ENCODE measurements around the gene MTA3. TPM values are rescaled to one million over a fixed set of nuclear protein-coding genes. Genes with fewer than 3 reads are reported as not detected.
A peak's percentile ranks its signal among the peaks of the same experiment; 100 is the strongest.
"Not testable (repeated sequence)": the region's sequence is repeated elsewhere in the genome, so short reads cannot be mapped to it uniquely, and the experiment has no call there.

The MTA3 gene
- total RNA-seq, 2 donors from 2014 or later, result 30.1 to 44.1 TPM

- H3K9me3 Mint-ChIP-seq; DNase-seq (ENCODE audit: low spot score in 2 of 2); ATAC-seq; H3K27ac Mint-ChIP-seq; H3K36me3 Mint-ChIP-seq: not testable (repeated sequence)
Measured at GRCh38 chr2:42560133-42560532, 8.3 kb upstream of the MTA3 start.

GRCh38 chr2:42560899-42561298 lies 7.5 kb upstream of the MTA3 start:
- ATAC-seq, result no peak
- peak overlapping the region in 1 of 2 donors; percentile 8 for H3K27ac Mint-ChIP-seq

GRCh38 chr2:42562474-42563144 lies 5.8 kb upstream of the MTA3 start:
- Mint-ChIP-seq H3K36me3 (no peaks in the 10 kb centered on the region), H3K27ac (no peak overlapping the region), H3K9me3 (no peaks in the 10 kb centered on the region)
- no peak for DNase-seq (ENCODE audit: low spot score in 2 of 2)
- no peak for ATAC-seq

More at GRCh38 chr2:42560899-42561298, 7.5 kb upstream of the MTA3 start:
- H3K9me3 Mint-ChIP-seq, result no peaks in the 10 kb centered on the region
- DNase-seq (ENCODE audit: low spot score in 2 of 2), result no peak
- no peaks in the 10 kb centered on the region for H3K36me3 Mint-ChIP-seq

GRCh38 chr2:42566025-42566424 lies 2.4 kb upstream of the MTA3 start:
- ATAC-seq, result no peak
- H3K27ac Mint-ChIP-seq, result no peak overlapping the region
- peaks cover 10 to 11% of the 10 kb centered on the region in 2 donors for H3K36me3 Mint-ChIP-seq
- DNase-seq (ENCODE audit: low spot score in 2 of 2), result no peak
- H3K9me3 Mint-ChIP-seq, result no peaks in the 10 kb centered on the region

- Mint-ChIP-seq H3K36me3 (peaks cover 11 to 17% of the 10 kb centered on the region in 2 donors), H3K9me3 (no peaks in the 10 kb centered on the region), H3K27ac (peak overlapping the region in 1 of 2 donors; percentile 14)
- DNase-seq (ENCODE audit: low spot score in 2 of 2), result no peak
- ATAC-seq, result no peak
Measured at GRCh38 chr2:42566837-42567321, 1.6 kb upstream of the MTA3 start.

- peak overlapping the region in 1 of 2 donors; percentile 14 for H3K27ac Mint-ChIP-seq
- DNase-seq (ENCODE audit: low spot score in 2 of 2) (no peak), ATAC-seq (no peak)
- H3K36me3 Mint-ChIP-seq, result peaks cover 11 to 20% of the 10 kb centered on the region in 2 donors
- H3K9me3 Mint-ChIP-seq, result no peaks in the 10 kb centered on the region
Measured at GRCh38 chr2:42567364-42567763, 1.1 kb upstream of the MTA3 start.

- H3K36me3 Mint-ChIP-seq, result peaks cover 11 to 25% of the 10 kb centered on the region in 2 donors
- peak; percentile 27 to 35 for ATAC-seq
- DNase-seq (ENCODE audit: low spot score in 2 of 2), result peak in 1 of 2 donors; percentile 10
- H3K27ac Mint-ChIP-seq, result peak overlapping the region; percentile 14 to 82
- no peaks in the 10 kb centered on the region for H3K9me3 Mint-ChIP-seq
Measured at GRCh38 chr2:42567806-42568400, 529 bp upstream of the MTA3 start.

GRCh38 chr2:42569116-42569711 lies 782 bp downstream of the MTA3 start:
- peak; percentile 40 to 50 for ATAC-seq
- Mint-ChIP-seq H3K27ac (peak overlapping the region; percentile 91 to 98), H3K36me3 (peaks cover 11 to 29% of the 10 kb centered on the region in 2 donors), H3K9me3 (no peaks in the 10 kb centered on the region)
- peak in 1 of 2 donors; percentile 12 for DNase-seq (ENCODE audit: low spot score in 2 of 2)

GRCh38 chr2:42569883-42570282 lies 1.5 kb downstream of the MTA3 start:
- H3K36me3 Mint-ChIP-seq, result peaks cover 11 to 30% of the 10 kb centered on the region in 2 donors
- no peaks in the 10 kb centered on the region for H3K9me3 Mint-ChIP-seq
- peak overlapping the region; percentile 58 to 91 for H3K27ac Mint-ChIP-seq
- ATAC-seq, result no peak
- DNase-seq (ENCODE audit: low spot score in 2 of 2), result no peak

GRCh38 chr2:42572297-42573081 lies 4.1 kb downstream of the MTA3 start:
- ATAC-seq (no peak), DNase-seq (ENCODE audit: low spot score in 2 of 2) (no peak)
- Mint-ChIP-seq H3K9me3 (no peaks in the 10 kb centered on the region), H3K36me3 (peaks cover 16 to 42% of the 10 kb centered on the region in 2 donors), H3K27ac (no peak overlapping the region)

GRCh38 chr2:42573256-42573655 lies 4.8 kb downstream of the MTA3 start:
- Mint-ChIP-seq H3K36me3 (peaks cover 17 to 42% of the 10 kb centered on the region in 2 donors), H3K27ac (no peak overlapping the region), H3K9me3 (no peaks in the 10 kb centered on the region)
- DNase-seq (ENCODE audit: low spot score in 2 of 2) (no peak), ATAC-seq (no peak)

- Mint-ChIP-seq H3K27ac (peak overlapping the region; percentile 25 to 87), H3K9me3 (no peaks in the 10 kb centered on the region), H3K36me3 (peaks cover 16 to 38% of the 10 kb centered on the region in 2 donors)
- DNase-seq (ENCODE audit: low spot score in 2 of 2) (no peak), ATAC-seq (peak; percentile 45 to 82)
Measured at GRCh38 chr2:42575458-42576064, 7.1 kb downstream of the MTA3 start.

GRCh38 chr2:42578621-42579020 lies 10.2 kb downstream of the MTA3 start:
- no peak for ATAC-seq
- H3K9me3 Mint-ChIP-seq, result no peaks in the 10 kb centered on the region
- no peak overlapping the region for H3K27ac Mint-ChIP-seq
- peaks cover 21 to 31% of the 10 kb centered on the region in 2 donors for H3K36me3 Mint-ChIP-seq
- no peak for DNase-seq (ENCODE audit: low spot score in 2 of 2)

GRCh38 chr2:42581257-42581656 lies 12.8 kb downstream of the MTA3 start:
- no peaks in the 10 kb centered on the region for H3K9me3 Mint-ChIP-seq
- H3K27ac Mint-ChIP-seq, result no peak overlapping the region
- H3K36me3 Mint-ChIP-seq, result peaks cover 18 to 21% of the 10 kb centered on the region in 2 donors
- ATAC-seq, result no peak
- DNase-seq (ENCODE audit: low spot score in 2 of 2), result no peak

GRCh38 chr2:42584628-42585027 lies 16.2 kb downstream of the MTA3 start:
- not testable (repeated sequence) for ATAC-seq; H3K27ac Mint-ChIP-seq; H3K9me3 Mint-ChIP-seq; DNase-seq (ENCODE audit: low spot score in 2 of 2)
- H3K36me3 Mint-ChIP-seq, result peaks cover 11 to 22% of the 10 kb centered on the region in 2 donors

- DNase-seq (ENCODE audit: low spot score in 2 of 2) (no peak), ATAC-seq (no peak)
- Mint-ChIP-seq H3K9me3 (no peaks in the 10 kb centered on the region), H3K36me3 (peaks cover 8 to 27% of the 10 kb centered on the region in 2 donors), H3K27ac (no peak overlapping the region)
Measured at GRCh38 chr2:42585779-42586178, 17.3 kb downstream of the MTA3 start.
